HG02588 (cell line): ENCODE data around the gene DHFR.
"Not testable (repeated sequence)": the region's sequence is repeated elsewhere in the genome, so short reads cannot be mapped to it uniquely, and the experiment has no call there.

Experiments
- ATAC-seq: cut with Tn5 transposase; IDR thresholded peaks from one replicate; pipeline ENCODE4 v1.9.1; 2021; ENCODE audit warnings: mild to moderate bottlenecking, moderate library complexity; ENCODE audit not compliant: unreplicated experiment

Gene DHFR

GRCh38 chr5:80600943-80601693, 53.7 kb downstream of the DHFR start:
- ATAC-seq: no peak

- no peak for ATAC-seq
Observed at GRCh38 chr5:80597500-80597899, 57.3 kb downstream of the DHFR start.

- no peak for ATAC-seq
Observed at GRCh38 chr5:80594810-80595209, 60.0 kb downstream of the DHFR start.

GRCh38 chr5:80592761-80593160, 62.0 kb downstream of the DHFR start:
- ATAC-seq: no peak

- ATAC-seq: no peak
Observed at GRCh38 chr5:80592105-80592504, 62.7 kb downstream of the DHFR start.

- ATAC-seq: no peak
Observed at GRCh38 chr5:80591352-80591751, 63.4 kb downstream of the DHFR start.

GRCh38 chr5:80590766-80591165, 64.0 kb downstream of the DHFR start:
- no peak for ATAC-seq

GRCh38 chr5:80588858-80589540, 65.8 kb downstream of the DHFR start:
- no peak for ATAC-seq

- ATAC-seq: no peak
Observed at GRCh38 chr5:80584770-80585169, 70.0 kb downstream of the DHFR start.

- not testable (repeated sequence) for ATAC-seq
Observed at GRCh38 chr5:80580291-80580690, 74.5 kb downstream of the DHFR start.

- no peak for ATAC-seq
Observed at GRCh38 chr5:80579050-80579449, 75.7 kb downstream of the DHFR start.

- no peak for ATAC-seq
Observed at GRCh38 chr5:80577707-80578106, 77.1 kb downstream of the DHFR start.

- ATAC-seq: no peak
Observed at GRCh38 chr5:80576383-80576782, 78.4 kb downstream of the DHFR start.
